ENCODE data around the gene LRRC15.

DNA sequence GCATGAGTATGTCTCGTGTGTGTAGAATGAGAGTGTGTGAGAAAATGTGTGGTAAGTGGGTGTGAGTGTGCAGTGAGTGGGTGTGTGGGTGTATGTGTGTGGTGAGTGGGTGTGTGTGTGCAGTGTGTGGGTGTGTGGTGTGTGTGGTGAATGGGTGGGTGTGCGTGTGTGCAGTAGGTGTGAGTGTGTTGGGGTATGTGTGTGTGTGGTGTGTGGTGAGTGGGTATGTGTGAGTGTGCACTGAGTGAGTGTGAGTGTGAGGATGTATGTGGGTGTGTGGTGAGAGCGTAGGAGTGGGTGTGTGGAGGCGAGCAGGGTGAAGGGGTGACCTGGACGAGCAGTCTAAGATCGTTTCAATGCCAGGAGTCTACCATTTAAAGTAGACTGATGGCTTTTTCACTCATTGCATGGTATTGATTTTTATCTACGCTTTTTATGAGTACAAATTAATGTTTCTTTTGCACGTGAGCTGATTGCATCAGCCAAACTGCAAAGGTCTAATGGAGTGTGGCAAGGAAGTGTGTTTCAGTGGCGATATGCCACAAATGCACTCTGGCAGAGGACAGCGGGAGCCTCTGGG, 16.8 kb downstream of the LRRC15 start:
- no peak for TF ChIP-seq POLR2A (IDR thresholded peaks at IDR 0.05)
- TF ChIP-seq, protein P1, sequence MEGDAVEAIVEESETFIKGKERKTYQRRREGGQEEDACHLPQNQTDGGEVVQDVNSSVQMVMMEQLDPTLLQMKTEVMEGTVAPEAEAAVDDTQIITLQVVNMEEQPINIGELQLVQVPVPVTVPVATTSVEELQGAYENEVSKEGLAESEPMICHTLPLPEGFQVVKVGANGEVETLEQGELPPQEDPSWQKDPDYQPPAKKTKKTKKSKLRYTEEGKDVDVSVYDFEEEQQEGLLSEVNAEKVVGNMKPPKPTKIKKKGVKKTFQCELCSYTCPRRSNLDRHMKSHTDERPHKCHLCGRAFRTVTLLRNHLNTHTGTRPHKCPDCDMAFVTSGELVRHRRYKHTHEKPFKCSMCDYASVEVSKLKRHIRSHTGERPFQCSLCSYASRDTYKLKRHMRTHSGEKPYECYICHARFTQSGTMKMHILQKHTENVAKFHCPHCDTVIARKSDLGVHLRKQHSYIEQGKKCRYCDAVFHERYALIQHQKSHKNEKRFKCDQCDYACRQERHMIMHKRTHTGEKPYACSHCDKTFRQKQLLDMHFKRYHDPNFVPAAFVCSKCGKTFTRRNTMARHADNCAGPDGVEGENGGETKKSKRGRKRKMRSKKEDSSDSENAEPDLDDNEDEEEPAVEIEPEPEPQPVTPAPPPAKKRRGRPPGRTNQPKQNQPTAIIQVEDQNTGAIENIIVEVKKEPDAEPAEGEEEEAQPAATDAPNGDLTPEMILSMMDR (IDR thresholded peaks at IDR 0.05): no peak

Data from thyroid gland (tissue), 4 donors.